Non-pigmented ciliary epithelial cell (primary cell): Measurements from ENCODE around the gene SLC25A27.
A peak's percentile ranks its signal among the peaks of the same experiment; 100 is the strongest.
"Not testable (repeated sequence)": the region's sequence is repeated elsewhere in the genome, so short reads cannot be mapped to it uniquely, and the experiment has no call there.

Experiments used
- DNase-seq: peaks from one replicate; pipeline ENCODE4 v3.0.0-alpha.2; 2010; ENCODE audit warnings: low read depth

SLC25A27 gene, protein sequence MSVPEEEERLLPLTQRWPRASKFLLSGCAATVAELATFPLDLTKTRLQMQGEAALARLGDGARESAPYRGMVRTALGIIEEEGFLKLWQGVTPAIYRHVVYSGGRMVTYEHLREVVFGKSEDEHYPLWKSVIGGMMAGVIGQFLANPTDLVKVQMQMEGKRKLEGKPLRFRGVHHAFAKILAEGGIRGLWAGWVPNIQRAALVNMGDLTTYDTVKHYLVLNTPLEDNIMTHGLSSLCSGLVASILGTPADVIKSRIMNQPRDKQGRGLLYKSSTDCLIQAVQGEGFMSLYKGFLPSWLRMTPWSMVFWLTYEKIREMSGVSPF

GRCh38 chr6:46652603-46653438 lies at the start of gene SLC25A27, which contains the start of gene CYP39A1:
Gene SLC25A27 (plus strand): TSS chr6:46652975. CDS start chr6:46653193, 218 bp downstream.
Gene CYP39A1 (minus strand): TSS chr6:46652818. CDS start chr6:46652582, 236 bp downstream.
- DNase-seq: peak; percentile 32

DNA sequence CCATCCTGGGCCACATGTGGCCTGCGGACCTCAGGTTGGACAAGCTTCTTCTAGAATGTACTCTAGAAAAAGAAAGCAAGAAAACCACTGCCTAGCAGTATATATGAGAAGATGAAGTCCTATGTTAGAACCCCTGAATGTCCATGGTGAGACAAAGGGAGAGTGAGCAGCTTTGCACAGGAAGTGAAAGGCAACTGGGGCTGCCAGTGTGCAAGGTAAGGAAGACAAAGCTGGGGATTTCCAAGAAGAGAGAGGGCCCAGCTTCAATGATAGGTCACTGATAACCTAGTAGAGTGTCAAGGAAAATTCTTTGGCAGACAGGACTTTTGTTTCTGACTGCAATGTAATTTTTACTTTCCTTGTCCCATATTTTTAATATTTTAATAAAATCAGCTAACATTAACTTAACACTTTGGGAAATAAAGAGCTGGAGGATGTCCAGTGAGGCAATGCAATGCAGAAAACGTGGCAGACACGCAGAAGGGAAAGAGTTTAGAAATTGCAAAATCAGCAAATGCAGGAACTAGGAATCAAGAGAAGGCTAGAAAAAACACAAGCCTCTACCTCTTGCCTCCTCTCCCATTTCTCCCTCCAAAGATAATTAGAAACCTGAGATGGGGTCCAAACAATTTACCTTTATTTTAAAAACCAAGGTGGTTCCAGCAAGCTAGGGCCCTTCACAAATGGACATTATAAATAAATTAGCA lies 47.5 kb upstream of the SLC25A27 start:
- DNase-seq: no peak

DNA sequence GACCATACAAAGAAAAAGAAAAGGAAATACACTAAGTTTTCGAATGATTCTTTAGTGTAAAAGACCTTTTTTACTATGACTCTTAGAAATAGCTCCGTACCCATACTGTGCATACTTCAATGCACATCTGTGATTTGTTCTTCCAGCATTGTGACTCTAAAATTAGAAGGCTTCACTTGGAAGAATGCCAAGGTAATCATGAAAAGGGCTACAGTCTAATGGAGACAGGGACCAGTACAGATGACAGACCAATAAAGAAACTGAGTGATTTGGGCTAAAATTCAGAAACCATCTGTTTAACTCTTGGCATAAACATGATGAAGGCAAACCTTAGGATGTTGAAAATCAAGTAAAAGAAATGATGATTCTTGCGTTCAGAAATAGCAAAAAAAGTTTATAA lies 46.4 kb upstream of the SLC25A27 start:
- DNase-seq: no peak

DNA sequence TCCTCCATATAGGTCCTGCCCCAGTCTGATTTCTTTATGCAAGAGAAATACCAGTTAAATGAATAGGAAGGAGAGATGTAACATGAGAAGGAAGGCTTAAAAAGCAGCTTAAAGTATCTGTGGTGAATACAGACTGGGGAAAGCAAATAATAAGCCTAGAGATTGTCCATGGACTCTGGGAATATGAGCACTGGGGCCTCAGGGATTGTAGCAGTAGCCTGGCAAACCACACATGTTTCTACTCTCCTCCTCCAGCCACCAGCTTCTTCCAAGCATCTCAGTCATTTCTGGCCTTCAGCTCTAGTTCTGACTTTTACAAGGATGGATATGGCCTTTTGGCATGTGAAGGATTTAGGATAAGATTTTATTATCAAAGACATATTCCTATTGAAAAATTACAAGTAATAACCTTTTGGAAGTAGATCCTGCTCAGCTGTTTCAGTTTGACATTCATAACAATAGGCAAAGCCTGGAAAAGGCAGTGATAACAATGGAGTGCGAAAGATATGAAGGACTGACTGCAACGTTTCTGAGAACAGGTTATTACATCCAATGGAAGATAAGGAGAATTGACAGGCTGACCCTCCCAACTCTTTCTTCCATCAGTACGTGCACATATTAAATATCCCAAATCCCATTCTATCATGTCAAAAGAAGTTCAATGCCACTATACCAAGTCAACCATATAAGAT lies 41.8 kb upstream of the SLC25A27 start:
- DNase-seq: no peak

- DNase-seq: no peak
Measured at GRCh38 chr6:46612645-46613044, 40.1 kb upstream of the SLC25A27 start.

- no peak for DNase-seq
Measured at GRCh38 chr6:46618726-46619125, 34.0 kb upstream of the SLC25A27 start.

- DNase-seq: no peak
Measured at GRCh38 chr6:46626228-46626909, 26.4 kb upstream of the SLC25A27 start.

GRCh38 chr6:46626976-46627375 lies 25.8 kb upstream of the SLC25A27 start:
- DNase-seq: no peak

DNA sequence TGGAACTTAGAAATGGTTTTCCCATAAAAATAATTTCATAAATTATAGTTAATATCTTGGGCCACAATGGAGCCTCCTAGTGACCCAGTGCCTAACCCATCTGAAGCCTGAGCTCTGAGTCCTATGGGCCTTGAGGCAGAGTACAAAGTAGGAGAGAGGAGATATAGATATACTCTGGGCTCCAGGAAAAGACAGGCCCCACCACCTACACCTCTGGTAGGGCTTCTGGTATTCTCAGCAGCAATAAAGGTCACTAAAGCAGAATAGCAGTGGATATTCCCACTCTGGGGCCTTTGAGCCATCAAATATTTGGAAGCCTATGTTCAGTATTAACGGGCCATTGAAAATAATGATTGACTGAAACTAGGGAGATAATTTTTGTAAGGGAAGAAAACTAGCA lies 24.3 kb upstream of the SLC25A27 start:
- no peak for DNase-seq

GRCh38 chr6:46628976-46629375 lies 23.8 kb upstream of the SLC25A27 start:
- DNase-seq: no peak

- DNase-seq: no peak
Measured at GRCh38 chr6:46629691-46630090, 23.1 kb upstream of the SLC25A27 start.

GRCh38 chr6:46632053-46632452 lies 20.7 kb upstream of the SLC25A27 start:
- DNase-seq: no peak

- no peak for DNase-seq
Measured at GRCh38 chr6:46635462-46635861, 17.3 kb upstream of the SLC25A27 start.

- DNase-seq: no peak
Measured at GRCh38 chr6:46637145-46637544, 15.6 kb upstream of the SLC25A27 start.

GRCh38 chr6:46637933-46638332 lies 14.8 kb upstream of the SLC25A27 start:
- DNase-seq: no peak

DNA sequence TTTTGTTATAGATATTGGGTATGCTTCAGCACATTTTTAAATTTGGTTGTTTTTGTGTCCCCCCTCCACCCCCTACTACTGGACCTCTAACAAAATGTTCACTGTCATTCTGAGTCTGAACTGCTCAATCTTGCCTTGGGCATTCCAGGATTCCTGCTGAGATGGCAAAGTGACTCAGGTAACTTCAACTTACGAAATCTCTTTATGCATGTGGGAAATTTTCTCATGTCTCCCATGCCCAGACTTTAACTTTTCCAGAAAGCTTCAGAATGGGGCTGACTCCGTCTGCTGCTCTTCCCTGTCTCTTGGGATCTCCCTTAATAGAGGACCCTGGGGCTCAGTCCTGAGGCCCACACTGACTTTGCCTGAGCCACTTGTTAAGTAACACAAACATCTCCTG lies 14.1 kb upstream of the SLC25A27 start:
- DNase-seq: no peak

DNA sequence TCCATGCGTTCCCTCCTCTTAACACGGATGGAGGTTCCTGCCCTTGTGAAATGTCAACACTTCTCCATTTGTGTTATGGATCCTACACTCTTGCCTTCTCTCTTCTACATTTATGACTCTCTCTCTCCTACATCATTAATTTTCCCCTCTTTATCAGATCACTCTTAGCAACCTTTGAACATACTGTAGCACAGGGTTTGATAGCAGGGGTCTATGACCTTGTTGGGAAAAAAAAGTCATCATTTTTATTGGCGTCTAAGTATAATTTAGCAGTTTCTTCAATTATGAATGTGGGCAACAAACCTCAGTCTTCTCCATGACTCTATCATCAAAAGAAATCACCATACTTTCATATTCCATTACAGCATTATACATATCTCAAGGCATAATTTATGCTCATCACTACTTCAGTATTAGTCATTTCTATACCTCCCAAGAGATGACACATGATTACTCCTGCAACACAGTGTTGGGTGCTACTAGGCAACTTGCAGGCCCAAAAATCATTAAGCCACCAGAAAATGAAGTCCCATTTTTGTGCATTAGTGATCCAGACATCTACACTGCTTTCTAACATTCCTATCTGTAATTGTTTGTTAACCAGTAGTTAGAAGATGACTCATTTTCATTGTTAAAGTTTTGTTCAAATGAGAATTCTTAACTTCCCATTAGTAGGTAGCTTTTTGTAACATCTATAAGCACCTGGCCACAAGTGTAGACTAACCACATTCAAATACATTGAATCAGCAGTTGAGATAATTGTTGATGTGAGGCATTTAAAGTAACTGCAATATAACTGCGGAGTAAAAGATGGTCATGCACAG lies 9.6 kb upstream of the SLC25A27 start:
- no peak for DNase-seq

DNA sequence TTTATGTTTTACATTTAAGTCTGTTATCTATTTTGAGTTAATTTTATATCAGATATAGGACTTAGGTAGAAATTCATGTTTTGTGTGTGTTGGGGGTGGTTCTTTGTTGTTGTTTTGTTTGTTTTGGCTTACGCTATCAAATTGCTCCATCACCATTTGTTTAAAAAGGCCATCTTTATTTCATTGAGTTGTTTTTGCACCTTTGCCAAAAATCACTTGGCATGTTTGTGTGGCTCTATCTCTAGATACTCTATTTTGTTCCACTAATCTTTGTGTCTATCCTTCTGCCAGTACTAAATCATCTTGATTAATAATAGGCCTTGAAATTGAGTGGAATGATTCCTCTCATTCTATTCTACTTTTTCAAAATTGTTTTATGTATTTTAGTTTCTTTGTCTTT lies 7.5 kb upstream of the SLC25A27 start:
- DNase-seq: no peak

DNA sequence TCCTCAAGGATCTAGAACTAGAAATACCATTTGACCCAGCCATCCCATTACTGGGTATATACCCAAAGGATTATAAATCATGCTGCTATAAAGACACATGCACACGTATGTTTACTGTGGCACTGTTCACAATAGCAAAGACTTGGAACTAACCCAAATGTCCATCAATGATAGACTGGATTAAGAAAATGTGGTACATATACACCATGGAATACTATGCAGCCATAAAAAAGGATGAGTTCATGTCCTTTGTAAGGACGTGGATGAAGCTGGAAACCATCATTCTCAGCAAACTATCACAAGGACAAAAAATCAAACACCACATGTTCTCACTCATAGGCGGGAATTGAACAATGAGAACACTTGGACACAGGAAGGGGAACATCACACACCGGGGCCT lies 4.7 kb upstream of the SLC25A27 start:
- DNase-seq: not testable (repeated sequence)

DNA sequence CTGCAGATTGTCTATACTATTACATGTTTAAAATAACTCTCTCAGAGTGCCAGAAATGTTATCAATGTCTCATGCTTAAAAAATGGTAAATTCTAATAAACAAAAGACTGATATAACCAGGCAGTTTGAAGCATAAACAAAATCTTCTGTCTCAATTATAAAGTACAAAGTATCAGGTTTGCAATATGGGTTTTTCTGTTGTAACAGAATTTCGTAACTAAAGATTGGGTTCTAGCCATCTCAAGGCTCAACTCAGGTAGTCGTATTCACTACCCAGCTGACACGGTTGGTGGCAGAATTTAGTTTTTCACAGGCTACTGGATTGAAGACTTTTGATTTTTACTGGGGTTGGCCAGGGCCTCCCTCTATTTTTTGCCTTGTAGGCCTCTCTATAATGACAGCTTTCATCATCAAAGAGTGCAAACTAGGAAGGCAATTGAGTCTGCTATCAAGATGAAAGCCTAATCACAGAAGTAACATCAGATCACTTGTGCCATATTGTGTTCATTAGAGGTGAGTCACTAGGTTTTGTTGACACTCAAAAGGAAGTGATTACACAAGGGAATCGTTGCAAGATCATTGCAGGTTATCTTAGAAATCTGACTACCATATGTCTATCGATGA lies 3.8 kb upstream of the SLC25A27 start:
- DNase-seq: no peak
